Loucy (cell line): ENCODE results near the gene PRR13.
"Not testable (repeated sequence)": the region's sequence is repeated elsewhere in the genome, so short reads cannot be mapped to it uniquely, and the experiment has no call there.

Experiments used
- H2AFZ ChIP-seq: fragments of 200-600 bp; sonication (generic); 2 replicates; pipeline ENCODE4 v1.6.0; 2016; ENCODE audit warnings: antibody characterized with exemption, mild to moderate bottlenecking, low read length, moderate library complexity
- H3F3A ChIP-seq: fragments of 200-600 bp; 2 replicates; pipeline ENCODE4 v1.6.0; 2016; ENCODE audit warnings: antibody characterized with exemption, low read depth, mild to moderate bottlenecking
- H3K27me3 ChIP-seq: fragments of 200-600 bp; sonication (generic); 2 replicates; pipeline ENCODE4 v1.6.1; 2014; ENCODE audit warnings: low read length, mild to moderate bottlenecking; ENCODE audit not compliant: insufficient read depth, poor library complexity, severe bottlenecking
- H3K36me3 ChIP-seq: fragments of 200-600 bp; sonication (generic); 2 replicates; pipeline ENCODE4 v1.6.1; 2016; ENCODE audit warnings: low read length; ENCODE audit not compliant: insufficient read depth
- H3K4me1 ChIP-seq: fragments of 200-600 bp; sonication (generic); 2 replicates; pipeline ENCODE4 v1.5.1; 2014; ENCODE audit warnings: low read length, mild to moderate bottlenecking; ENCODE audit not compliant: insufficient read depth, poor library complexity, severe bottlenecking
- H3K4me2 ChIP-seq: fragments of 200-600 bp; sonication (generic); 2 replicates; pipeline ENCODE4 v1.6.0; 2014; ENCODE audit warnings: antibody characterized with exemption, low read length, low read depth, mild to moderate bottlenecking; ENCODE audit not compliant: poor library complexity, severe bottlenecking
- H3K4me3 ChIP-seq: fragments of 200-600 bp; sonication (generic); 2 replicates; pipeline ENCODE4 v1.5.1; 2014; ENCODE audit warnings: low read length, mild to moderate bottlenecking, mixed read lengths; ENCODE audit not compliant: poor library complexity, severe bottlenecking
- H3K79me2 ChIP-seq: fragments of 200-600 bp; sonication (generic); 2 replicates; pipeline ENCODE4 v1.6.1; 2014; ENCODE audit warnings: low read length; ENCODE audit not compliant: insufficient read depth
- H3K9ac ChIP-seq: fragments of 200-600 bp; sonication (generic); 2 replicates; pipeline ENCODE4 v1.6.0; 2014; ENCODE audit warnings: mild to moderate bottlenecking, low read depth, low read length, moderate library complexity; ENCODE audit not compliant: poor library complexity, severe bottlenecking
- H3K9me2 ChIP-seq: fragments of 200-600 bp; sonication (generic); replicated peaks from 2 replicates; pipeline ENCODE4 v1.6.1; 2016; ENCODE audit warnings: low read depth, low read length, mixed read lengths
- H3K9me3 ChIP-seq: fragments of 200-600 bp; sonication (generic); 2 replicates; pipeline ENCODE4 v1.6.1; 2014; ENCODE audit warnings: mild to moderate bottlenecking, antibody characterized with exemption, low read length, low read depth; ENCODE audit not compliant: insufficient read depth
- H4K20me1 ChIP-seq: fragments of 200-600 bp; sonication (generic); 2 replicates; pipeline ENCODE4 v1.6.0; 2014; ENCODE audit warnings: antibody characterized with exemption, low read length, mild to moderate bottlenecking; ENCODE audit not compliant: insufficient read depth, poor library complexity, severe bottlenecking
- EZH2phosphoT487 ChIP-seq: fragments of 200-600 bp; IDR thresholded peaks from 2 replicates; pipeline ENCODE4 v1.6.1; 2018; ENCODE audit warnings: antibody characterized with exemption, mild to moderate bottlenecking, moderate library complexity, borderline replicate concordance
- TF ChIP-seq, protein P1 (sequence below): fragments of 200-600 bp; sonication (generic); conservative IDR thresholded peaks from 2 replicates; pipeline ENCODE4 v1.5.1; 2014; ENCODE audit warnings: mild to moderate bottlenecking, antibody characterized with exemption, low read length

PRR13 gene

DNA sequence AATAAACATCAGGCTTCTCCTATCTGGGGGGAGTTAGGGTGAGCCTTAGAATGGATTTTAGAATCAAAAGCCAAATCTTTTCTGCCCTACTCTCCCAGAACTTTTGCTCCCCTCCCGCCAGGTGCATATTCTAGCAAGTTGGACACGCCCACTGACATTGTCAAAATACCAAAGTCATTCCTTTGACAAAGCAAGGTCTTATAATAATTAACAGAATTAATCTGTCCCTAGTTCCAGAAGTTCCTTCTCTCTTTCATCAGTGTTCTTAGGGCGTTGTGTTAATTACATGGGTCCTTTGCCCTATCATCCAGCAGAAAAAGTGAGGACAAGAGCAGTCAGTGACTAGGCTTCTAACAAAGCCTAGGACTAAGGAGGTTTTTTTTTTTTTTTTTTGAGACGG lies 2.4 kb downstream of the PRR13 start:
- Histone ChIP-seq H3K9me2 (no peaks in the 10 kb centered on the region), H4K20me1 (peaks cover 35% of the 10 kb centered on the region), H3K4me1 (peaks cover 37% of the 10 kb centered on the region), H3F3A (peaks cover 5% of the 10 kb centered on the region; the same call in 1 of the 2 replicates), H3K79me2 (peaks cover 42% of the 10 kb centered on the region), H3K9me3 (no peaks in the 10 kb centered on the region), H3K4me3 (peak overlapping the region; percentile 46), H3K36me3 (no peaks in the 10 kb centered on the region; the same call in 1 of the 2 replicates), H3K27me3 (no peaks in the 10 kb centered on the region), H3K9ac (peak overlapping the region; percentile 90), H2AFZ (no peak overlapping the region), H3K4me2 (peak overlapping the region; percentile 69)
- TF ChIP-seq EZH2phosphoT487 = no peak
- TF ChIP-seq, protein P1, sequence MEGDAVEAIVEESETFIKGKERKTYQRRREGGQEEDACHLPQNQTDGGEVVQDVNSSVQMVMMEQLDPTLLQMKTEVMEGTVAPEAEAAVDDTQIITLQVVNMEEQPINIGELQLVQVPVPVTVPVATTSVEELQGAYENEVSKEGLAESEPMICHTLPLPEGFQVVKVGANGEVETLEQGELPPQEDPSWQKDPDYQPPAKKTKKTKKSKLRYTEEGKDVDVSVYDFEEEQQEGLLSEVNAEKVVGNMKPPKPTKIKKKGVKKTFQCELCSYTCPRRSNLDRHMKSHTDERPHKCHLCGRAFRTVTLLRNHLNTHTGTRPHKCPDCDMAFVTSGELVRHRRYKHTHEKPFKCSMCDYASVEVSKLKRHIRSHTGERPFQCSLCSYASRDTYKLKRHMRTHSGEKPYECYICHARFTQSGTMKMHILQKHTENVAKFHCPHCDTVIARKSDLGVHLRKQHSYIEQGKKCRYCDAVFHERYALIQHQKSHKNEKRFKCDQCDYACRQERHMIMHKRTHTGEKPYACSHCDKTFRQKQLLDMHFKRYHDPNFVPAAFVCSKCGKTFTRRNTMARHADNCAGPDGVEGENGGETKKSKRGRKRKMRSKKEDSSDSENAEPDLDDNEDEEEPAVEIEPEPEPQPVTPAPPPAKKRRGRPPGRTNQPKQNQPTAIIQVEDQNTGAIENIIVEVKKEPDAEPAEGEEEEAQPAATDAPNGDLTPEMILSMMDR = no peak

DNA sequence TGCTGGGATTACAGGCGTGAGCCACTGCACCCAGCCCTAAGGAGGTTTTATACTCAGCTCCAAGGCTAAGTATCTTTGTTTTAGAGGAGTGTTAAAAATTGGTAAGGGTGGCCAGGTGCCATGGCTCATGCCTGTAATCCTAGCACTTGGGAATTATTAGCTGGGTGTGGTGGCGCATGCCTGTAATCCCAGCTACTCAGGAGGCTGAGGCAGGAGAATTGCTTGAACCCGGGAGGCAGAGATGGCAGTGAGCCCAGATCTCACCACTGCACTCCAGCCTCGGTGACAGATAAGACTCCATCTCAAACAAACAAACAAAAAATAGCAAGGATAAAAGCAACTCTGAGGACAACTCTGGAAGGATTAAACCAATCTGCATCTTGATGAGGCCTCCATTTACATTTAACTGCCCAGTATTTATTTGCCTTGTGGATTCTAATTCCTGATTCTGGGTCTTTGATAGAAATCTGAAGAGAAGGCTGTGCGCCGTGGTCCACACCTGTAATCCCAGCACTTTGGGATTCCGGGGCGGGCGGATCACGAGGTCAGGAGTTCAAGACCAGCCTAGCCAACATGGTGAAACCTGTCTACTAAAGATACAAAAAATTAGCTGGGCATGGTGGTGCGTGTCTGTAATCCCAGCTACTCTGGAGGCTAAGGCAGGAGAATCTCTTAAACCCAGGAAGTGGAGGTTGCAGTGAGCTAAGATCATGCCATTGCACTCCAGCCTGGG lies 3.2 kb downstream of the PRR13 start:
- H3K9me3 ChIP-seq, H3K36me3 ChIP-seq: not testable (repeated sequence)
- peak overlapping the region; percentile 69 for H3K4me2 ChIP-seq

DNA sequence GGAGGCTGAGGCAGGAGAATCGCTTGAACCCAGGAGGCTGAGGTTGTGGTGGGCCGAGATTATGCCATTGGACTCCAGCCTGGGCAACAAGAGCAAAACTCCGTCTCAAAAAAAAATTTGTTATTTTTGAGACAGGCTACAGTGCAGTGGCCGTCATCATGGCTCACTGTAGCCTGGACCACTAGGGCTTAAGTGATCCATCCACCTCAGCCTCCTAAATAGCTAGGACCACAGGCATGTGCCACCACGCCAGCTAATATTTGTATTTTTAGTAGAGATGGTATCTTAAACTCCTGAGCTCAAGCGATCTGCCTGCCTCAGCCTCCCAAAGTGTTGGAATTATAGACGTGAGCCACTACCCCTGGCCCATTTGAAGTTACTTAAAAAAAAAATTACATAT lies 9.4 kb downstream of the PRR13 start:
- Histone ChIP-seq H2AFZ (no peak overlapping the region), H3K79me2 (peaks cover 39% of the 10 kb centered on the region), H3K36me3 (peaks cover 21% of the 10 kb centered on the region), H3K4me1 (peaks cover 36% of the 10 kb centered on the region), H3K4me2 (no peak overlapping the region), H3F3A (0 out of 2 replicates have a peak, but pooled peaks cover 2% of the 10 kb centered on the region), H3K27me3 (no peaks in the 10 kb centered on the region), H3K4me3 (no peak overlapping the region), H4K20me1 (peaks cover 35% of the 10 kb centered on the region), H3K9me3 (no peaks in the 10 kb centered on the region), H3K9ac (no peak overlapping the region), H3K9me2 (no peaks in the 10 kb centered on the region)
- TF ChIP-seq EZH2phosphoT487 = no peak
- TF ChIP-seq, protein P1 = no peak

More for the DNA sequence above, 3.2 kb downstream of the PRR13 start:
- H3F3A ChIP-seq, H3K9me2 ChIP-seq, H2AFZ ChIP-seq, H3K27me3 ChIP-seq: not testable (repeated sequence)
- Histone ChIP-seq H4K20me1 (peaks cover 35% of the 10 kb centered on the region), H3K79me2 (peaks cover 42% of the 10 kb centered on the region), H3K4me1 (peaks cover 37% of the 10 kb centered on the region), H3K9ac (peak overlapping the region; percentile 35), H3K4me3 (peak overlapping the region; percentile 38)
